ENCODE measurements around the gene PARD3B. TPM values are rescaled to one million over a fixed set of nuclear protein-coding genes. Genes with fewer than 3 reads are reported as not detected.

Gene PARD3B
- total RNA-seq, 1 experiment from 2014 or later = 2.0 TPM

GRCh38 chr2:204514439-204514838 lies 30.8 kb upstream of the PARD3B start:
- CTCF ChIA-PET = no interaction called here
- BruUV-seq (replicated peaks) = no TSS peak
- Histone ChIP-seq H4K20me1 (ENCODE audit: insufficient read depth) (no peaks in the 10 kb centered on the region), H3K4me1 (ENCODE audit: control insufficient read depth in 1 of 2, insufficient read depth in 2 of 2, low read length in 2 of 2) (no peaks in the 10 kb centered on the region), H3K27me3 (ENCODE audit: insufficient read depth, low read length) (no peaks in the 10 kb centered on the region), H3K4me3 (replicated peaks in 1 of 2; ENCODE audit: low read depth in 1 of 2, low read length in 2 of 2) (no peak overlapping the region), H2AFZ (ENCODE audit: low read depth, low read length, poor library complexity, severe bottlenecking) (no peak overlapping the region), H3K9me3 (ENCODE audit: control insufficient read depth in 1 of 2, insufficient read depth in 1 of 2, low read depth in 1 of 2, low read length in 2 of 2) (no peaks in the 10 kb centered on the region), H3K9ac (ENCODE audit: low read length) (no peak overlapping the region), H3K79me2 (ENCODE audit: insufficient read depth, low read length) (no peaks in the 10 kb centered on the region), H3K36me3 (ENCODE audit: control insufficient read depth in 1 of 2, insufficient read depth in 2 of 2, low read length in 2 of 2) (no peaks in the 10 kb centered on the region), H3K27ac (ENCODE audit: low read depth, low read length) (no peak overlapping the region), H3K9me2 (ENCODE audit: insufficient read depth) (no peaks in the 10 kb centered on the region), H3K4me2 (ENCODE audit: low read length) (no peak overlapping the region)
- no peak for TF ChIP-seq POLR2A (IDR thresholded peaks at IDR 0.05; ENCODE audit: borderline replicate concordance, extremely low read depth, insufficient read depth, insufficient read length)
- TF ChIP-seq REST (IDR thresholded peaks at IDR 0.05; ENCODE audit: low read depth) = no peak
- no peak for TF ChIP-seq EZH2 (IDR thresholded peaks at IDR 0.05)
- no peak for TF ChIP-seq SP1 (IDR thresholded peaks at IDR 0.05; ENCODE audit: low read depth)
- TF ChIP-seq, protein P1, sequence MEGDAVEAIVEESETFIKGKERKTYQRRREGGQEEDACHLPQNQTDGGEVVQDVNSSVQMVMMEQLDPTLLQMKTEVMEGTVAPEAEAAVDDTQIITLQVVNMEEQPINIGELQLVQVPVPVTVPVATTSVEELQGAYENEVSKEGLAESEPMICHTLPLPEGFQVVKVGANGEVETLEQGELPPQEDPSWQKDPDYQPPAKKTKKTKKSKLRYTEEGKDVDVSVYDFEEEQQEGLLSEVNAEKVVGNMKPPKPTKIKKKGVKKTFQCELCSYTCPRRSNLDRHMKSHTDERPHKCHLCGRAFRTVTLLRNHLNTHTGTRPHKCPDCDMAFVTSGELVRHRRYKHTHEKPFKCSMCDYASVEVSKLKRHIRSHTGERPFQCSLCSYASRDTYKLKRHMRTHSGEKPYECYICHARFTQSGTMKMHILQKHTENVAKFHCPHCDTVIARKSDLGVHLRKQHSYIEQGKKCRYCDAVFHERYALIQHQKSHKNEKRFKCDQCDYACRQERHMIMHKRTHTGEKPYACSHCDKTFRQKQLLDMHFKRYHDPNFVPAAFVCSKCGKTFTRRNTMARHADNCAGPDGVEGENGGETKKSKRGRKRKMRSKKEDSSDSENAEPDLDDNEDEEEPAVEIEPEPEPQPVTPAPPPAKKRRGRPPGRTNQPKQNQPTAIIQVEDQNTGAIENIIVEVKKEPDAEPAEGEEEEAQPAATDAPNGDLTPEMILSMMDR (IDR thresholded peaks at IDR 0.05 in 2 of 3, conservative IDR thresholded peaks at IDR 0.05 in 1 of 3; ENCODE audit: borderline replicate concordance in 1 of 3, insufficient read depth in 1 of 3, low read depth in 2 of 3, low read length in 2 of 3) = no peak
- no peak for TF ChIP-seq ZNF274 (IDR thresholded peaks at IDR 0.05; ENCODE audit: low read depth, low read length)
- TF ChIP-seq CBX3 (IDR thresholded peaks at IDR 0.05; ENCODE audit: low read depth) = no peak
- TF ChIP-seq EGR1 (IDR thresholded peaks at IDR 0.05; ENCODE audit: low read depth) = no peak
- no peak for TF ChIP-seq TCF7L2 (IDR thresholded peaks at IDR 0.05; ENCODE audit: borderline replicate concordance, extremely low read depth, insufficient read depth, insufficient read length)
- TF ChIP-seq YY1 (IDR thresholded peaks at IDR 0.05; ENCODE audit: extremely low read depth, insufficient replicate concordance, low read depth, low read length) = no peak
- no peak for TF ChIP-seq FOSL1 (IDR thresholded peaks at IDR 0.05; ENCODE audit: low read depth)
- TF ChIP-seq ZFX (IDR thresholded peaks at IDR 0.05) = no peak
- no peak for TF ChIP-seq CEBPB (IDR thresholded peaks at IDR 0.05; ENCODE audit: low read depth)
- TF ChIP-seq ELF1 (IDR thresholded peaks at IDR 0.05; ENCODE audit: borderline replicate concordance, low read depth) = no peak
- no peak for TF ChIP-seq SRF (IDR thresholded peaks at IDR 0.05; ENCODE audit: low read depth)
- no peak for TF ChIP-seq RAD21 (IDR thresholded peaks at IDR 0.05; ENCODE audit: low read depth)
- TF ChIP-seq EZH2phosphoT487 (IDR thresholded peaks at IDR 0.05; ENCODE audit: borderline replicate concordance) = no peak
- DNase-seq (ENCODE audit: low read depth, low spot score) = no peak
- ATAC-seq = no peak
- RAD21 ChIA-PET (ENCODE audit: low non-redundant PET in 1 of 2, low total read pairs in 2 of 2, uncharacterized antibody in 2 of 2, unreplicated experiment in 2 of 2) = no interaction called here
- intact Hi-C loops (cut with micrococcal nuclease) = no loop called here
- POLR2A ChIA-PET = no interaction called here
